H1 (cell line): Measurements from ENCODE around the gene MUC4. TPM values are rescaled to one million over a fixed set of nuclear protein-coding genes. Genes with fewer than 3 reads are reported as not detected.

Experiments used
- CTCF ChIA-PET: fragments of 300-600 bp; sonication (Branson Sonifier 250); formaldehyde crosslinking; loops from one replicate; lab custom pipeline; 2021; ENCODE audit not compliant: partially characterized antibody; lab: Charles Lee
- POLR2A ChIA-PET: fragments of 300-600 bp; sonication (Branson Sonifier 250); formaldehyde crosslinking; loops from one replicate; lab custom pipeline; 2021; ENCODE audit warnings: inconsistent platforms; ENCODE audit not compliant: partially characterized antibody; lab: Charles Lee
- DNase-seq, 2 experiments: peaks; one replicate each; pipeline versions ENCODE4 v3.0.0 to v3.0.0-alpha.2; 2010 to 2022; ENCODE audit warnings: low spot score in 2 of 2, low read depth in 1 of 2, mixed read lengths in 1 of 2
- FAIRE-seq: peaks from 2 replicates; lab custom pipeline; 2011; peaks lifted over from hg19 to GRCh38; lab: Jason Lieb, UNC
- H2AFZ ChIP-seq: 2 replicates; pipeline ENCODE4 v1.8.1; 2012; ENCODE audit warnings: low read length, inconsistent platforms
- H2AK5ac ChIP-seq: 2 replicates; pipeline ENCODE4 v1.6.1; 2013; ENCODE audit warnings: low read depth, low read length
- H2BK120ac ChIP-seq: replicated peaks from 2 replicates; pipeline ENCODE3; 2013; ENCODE audit warnings: low read depth, low read length, inconsistent platforms
- H2BK12ac ChIP-seq: 2 replicates; pipeline ENCODE4 v1.6.1; 2013; ENCODE audit warnings: low read depth, low read length
- H2BK15ac ChIP-seq: 2 replicates; pipeline ENCODE4 v1.6.1; 2013; ENCODE audit warnings: low read length
- H2BK20ac ChIP-seq: 2 replicates; pipeline ENCODE4 v1.6.1; 2013; ENCODE audit warnings: low read length
- H2BK5ac ChIP-seq: 2 replicates; pipeline ENCODE4 v1.6.1; 2013; ENCODE audit warnings: low read depth, low read length
- H3K14ac ChIP-seq: 2 replicates; pipeline ENCODE4 v1.6.1; 2013; ENCODE audit warnings: inconsistent platforms; ENCODE audit not compliant: insufficient read length
- H3K18ac ChIP-seq: 2 replicates; pipeline ENCODE4 v1.6.1; 2013; ENCODE audit warnings: low read length; ENCODE audit errors: extremely low read depth
- H3K23ac ChIP-seq: 2 replicates; pipeline ENCODE4 v1.6.1; 2013; ENCODE audit warnings: inconsistent platforms; ENCODE audit not compliant: insufficient read length
- H3K23me2 ChIP-seq: 2 replicates; pipeline ENCODE4 v1.6.1; 2013; ENCODE audit warnings: low read depth, low read length
- H3K27ac ChIP-seq: 2 replicates; pipeline ENCODE4 v1.6.1; 2011; ENCODE audit warnings: low read depth, low read length, inconsistent platforms
- H3K27me3 ChIP-seq, 4 experiments: replicated peaks in 1 of 4; 1 replicate in 1 of 4; 2 replicates in 3 of 4; pipeline versions ENCODE4 v1.6.1 to v1.8.1; 2011 to 2013; ENCODE audit warnings: low read length in 3 of 4, mild to moderate bottlenecking in 3 of 4, inconsistent platforms in 2 of 4, mixed read lengths in 2 of 4, moderate library complexity in 1 of 4; ENCODE audit not compliant: control insufficient read depth in 3 of 4, insufficient read depth in 3 of 4; ENCODE audit errors: extremely low read depth in 1 of 4
- H3K36me3 ChIP-seq, 4 experiments: 2 replicates each; pipeline versions ENCODE4 v1.6.1 to v1.8.1; 2011 to 2013; ENCODE audit warnings: mild to moderate bottlenecking in 4 of 4, low read length in 3 of 4, moderate library complexity in 2 of 4, control low read depth in 1 of 4, inconsistent platforms in 1 of 4; ENCODE audit not compliant: insufficient read depth in 4 of 4, control insufficient read depth in 2 of 4
- H3K4ac ChIP-seq: replicated peaks from 2 replicates; pipeline ENCODE3; 2013; ENCODE audit warnings: low read length, low read depth, mixed read lengths, inconsistent platforms; ENCODE audit not compliant: insufficient read length
- H3K4me1 ChIP-seq, 4 experiments: replicated peaks in 1 of 4; 1 replicate in 1 of 4; 2 replicates in 3 of 4; pipeline versions ENCODE4 v1.6.1 to v1.8.1; 2011 to 2013; ENCODE audit warnings: low read length in 3 of 4, inconsistent platforms in 2 of 4, mixed read lengths in 1 of 4; ENCODE audit not compliant: insufficient read depth in 4 of 4, control insufficient read depth in 3 of 4
- H3K4me2 ChIP-seq, 2 experiments: 2 replicates each; pipeline versions ENCODE4 v1.6.1 to v1.8.1; 2011 to 2013; ENCODE audit warnings: low read depth in 2 of 2, low read length in 2 of 2, control low read depth in 1 of 2, inconsistent platforms in 1 of 2, mild to moderate bottlenecking in 1 of 2; ENCODE audit not compliant: insufficient read depth in 1 of 2
- H3K4me3 ChIP-seq, 4 experiments: fragments of 200-600, 300-600 bp in 1 of 4; sonication (generic), shearing (Covaris generic), sonication (Bioruptor Twin) in 1 of 4; 2 replicates each; pipeline versions ENCODE4 v1.5.1 to v1.8.1; 2011 to 2016; ENCODE audit warnings: low read length in 4 of 4, low read depth in 3 of 4, control low read depth in 2 of 4, inconsistent platforms in 2 of 4, mild to moderate bottlenecking in 2 of 4, mixed read lengths in 1 of 4, moderate library complexity in 1 of 4; ENCODE audit not compliant: insufficient read depth in 2 of 4; ENCODE audit errors: extremely low read depth in 1 of 4
- H3K56ac ChIP-seq: replicated peaks from 2 replicates; pipeline ENCODE3; 2013; ENCODE audit warnings: low read depth, mild to moderate bottlenecking, mixed read lengths, low read length, inconsistent platforms; ENCODE audit not compliant: insufficient read length
- H3K79me1 ChIP-seq: 2 replicates; pipeline ENCODE4 v1.6.1; 2013; ENCODE audit warnings: low read depth, low read length, control low read depth
- H3K79me2 ChIP-seq, 2 experiments: 2 replicates each; pipeline versions ENCODE4 v1.6.1 to v1.8.1; 2012 to 2013; ENCODE audit warnings: low read length in 2 of 2, mild to moderate bottlenecking in 2 of 2, inconsistent platforms in 1 of 2; ENCODE audit not compliant: insufficient read depth in 2 of 2, control insufficient read depth in 1 of 2
- H3K9ac ChIP-seq, 4 experiments: replicated peaks in 1 of 4; 1 replicate in 1 of 4; 2 replicates in 3 of 4; pipeline versions ENCODE4 v1.6.1 to v1.8.1; 2011 to 2013; ENCODE audit warnings: low read depth in 3 of 4, low read length in 3 of 4, control low read depth in 2 of 4, mild to moderate bottlenecking in 2 of 4, moderate library complexity in 2 of 4, inconsistent platforms in 1 of 4; ENCODE audit errors: extremely low read depth in 1 of 4
- H3K9me3 ChIP-seq, 2 experiments: 2 replicates each; pipeline versions ENCODE4 v1.6.1 to v1.8.1; 2012 to 2013; ENCODE audit warnings: mild to moderate bottlenecking in 2 of 2, moderate library complexity in 2 of 2, control low read depth in 1 of 2, inconsistent platforms in 1 of 2, low read depth in 1 of 2, low read length in 1 of 2, mixed read lengths in 1 of 2; ENCODE audit not compliant: insufficient read depth in 2 of 2
- H4K20me1 ChIP-seq, 2 experiments: replicated peaks in 1 of 2; 2 replicates each; pipeline versions ENCODE3 to v1.8.1; 2011 to 2013; ENCODE audit warnings: inconsistent platforms in 2 of 2, low read length in 2 of 2, mild to moderate bottlenecking in 1 of 2; ENCODE audit not compliant: insufficient read depth in 2 of 2, control insufficient read depth in 1 of 2
- H4K5ac ChIP-seq: 2 replicates; pipeline ENCODE4 v1.6.1; 2013; ENCODE audit warnings: low read length, low read depth, mixed read lengths, inconsistent platforms; ENCODE audit not compliant: insufficient read length
- H4K8ac ChIP-seq: 2 replicates; pipeline ENCODE4 v1.8.0; 2013; ENCODE audit warnings: mild to moderate bottlenecking, moderate library complexity, low read length, inconsistent platforms; ENCODE audit not compliant: insufficient read depth; ENCODE audit errors: extremely low read depth
- H4K91ac ChIP-seq: replicated peaks from 2 replicates; pipeline ENCODE3; 2013; ENCODE audit warnings: low read length, mixed read lengths, inconsistent platforms; ENCODE audit not compliant: insufficient read length
- ASH2L ChIP-seq: fragments of 200-600, 300-600 bp; sonication (generic); IDR thresholded peaks from one replicate; pipeline ENCODE4 v1.7.1; 2017; ENCODE audit warnings: low read length
- CHD1 ChIP-seq: IDR thresholded peaks from 2 replicates; pipeline ENCODE4 v1.6.1; 2012; ENCODE audit warnings: low read depth, low read length, improper control_type of control experiment
- RNF2 ChIP-seq: fragments of 200-900, 300-1000 bp; sonication (generic); IDR thresholded peaks from 2 replicates; pipeline ENCODE4 v1.7.1; 2016; ENCODE audit warnings: borderline replicate concordance, low read depth, mild to moderate bottlenecking, antibody characterized with exemption, low read length; ENCODE audit not compliant: poor library complexity, severe bottlenecking; ENCODE audit errors: missing control alignments
- SIX5 ChIP-seq: IDR thresholded peaks from 2 replicates; pipeline ENCODE4 v1.6.1; 2011; ENCODE audit warnings: mild to moderate bottlenecking, low read depth, low read length
- TAF7 ChIP-seq: optimal IDR thresholded peaks from 2 replicates; pipeline ENCODE3; 2011; ENCODE audit warnings: low read depth, mild to moderate bottlenecking, inconsistent platforms, low read length, moderate library complexity, borderline replicate concordance
- TEAD4 ChIP-seq: IDR thresholded peaks from 2 replicates; pipeline ENCODE4 v1.6.1; 2012; ENCODE audit warnings: low read depth, low read length, inconsistent platforms, mixed read lengths
- WGBS, 2 experiments: shearing (Covaris generic) in 1 of 2; methylation state at CpG; one replicate each; pipeline versions ENCODE4 v1.1.6 to v1.1.7; 2013 to 2015; ENCODE audit warnings: low lambda C conversion rate in 2 of 2, mixed read lengths in 2 of 2, inconsistent platforms in 1 of 2, low coverage in 1 of 2, missing lambda C conversion rate in 1 of 2; ENCODE audit not compliant: insufficient replicate concordance in 2 of 2, insufficient coverage in 1 of 2, insufficient read length in 1 of 2; ENCODE audit errors: extremely low coverage in 1 of 2, missing lambda C conversion rate in 1 of 2; 5-methylcytosine and 5-hydroxymethylcytosine counted together
- polyA plus RNA-seq, 7 experiments: library from polyadenylated mRNA; depleted of rRNA in 3 of 7; stranded (reverse) in 5 of 7; unstranded in 2 of 7; fragments of >200 nt in 5 of 7; fragments of 200-250 nt in 2 of 7; gene quantifications; 1 replicate in 5 of 7; 2 replicates in 1 of 7; 4 replicates in 1 of 7; pipeline versions ENCODE4 v1.2.1 to v1.2.3, GENCODE V29; 2011 to 2013; ENCODE audit warnings: missing spikeins in 2 of 7, mixed read lengths in 2 of 7
- total RNA-seq: library from RNA; stranded (reverse); fragmentation: NEBNext Ultra II Directional; extraction: Animal tissue kit (Norgen Biotek cat#: 25700); gene quantifications from 2 replicates; pipeline ENCODE4 v1.2.1, GENCODE V29; 2021
- TF ChIP-seq, protein P1 (sequence below): IDR thresholded peaks from 2 replicates; pipeline ENCODE4 v1.6.1; 2012; ENCODE audit warnings: low read length, inconsistent platforms

Gene MUC4
- total and polyA plus RNA-seq, 2 of the 8 experiments (the other 6 are each of a cell fraction or from before 2014, with no cell fraction given), result 0.89 to 2.0 TPM

DNA sequence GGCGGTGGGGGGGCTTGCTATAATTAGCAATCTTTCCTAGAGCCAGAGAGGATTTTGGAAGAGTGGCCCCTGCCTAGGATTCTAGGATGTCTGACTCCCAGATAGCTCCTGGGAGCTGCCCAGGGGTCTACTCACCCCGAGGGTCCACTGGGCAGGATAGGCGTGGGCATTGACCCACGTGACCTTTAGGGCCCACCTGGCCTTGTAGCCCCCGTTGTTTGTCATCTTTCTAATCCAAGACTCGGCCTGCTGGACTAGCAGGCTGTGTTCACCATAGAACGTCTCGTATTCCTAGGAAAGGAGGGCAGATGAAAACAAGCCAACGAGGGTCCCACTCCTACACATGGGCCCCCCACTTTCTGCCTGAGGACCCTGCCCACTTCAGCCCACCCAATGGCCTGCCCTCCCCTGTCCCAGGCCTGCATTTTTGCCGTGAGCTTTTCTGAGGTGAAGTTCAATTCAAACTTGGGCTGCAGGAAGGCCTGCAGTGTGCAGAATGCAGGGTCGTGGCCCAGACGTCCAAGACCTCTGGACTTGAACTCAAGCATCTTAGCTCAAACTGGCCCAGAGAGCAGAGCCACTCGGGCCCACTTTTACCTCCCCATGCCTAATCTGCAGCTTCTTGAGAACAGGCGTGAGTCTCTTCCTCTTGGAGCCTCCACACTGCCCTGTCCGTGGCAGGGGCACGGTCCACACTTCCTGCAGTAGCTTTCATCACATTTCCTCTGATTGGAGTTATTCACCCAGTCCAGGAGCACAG is 41.5 kb downstream of the MUC4 start:
- Histone ChIP-seq H3K9me3 (peaks cover 2 to 5% of the 10 kb centered on the region in 2 experiments; a peak in 2 of 4 replicates), H2BK12ac (no peak overlapping the region), H2AK5ac (no peak overlapping the region), H3K27me3 (no peaks in the 10 kb centered on the region; a peak in 2 of 7 replicates), H3K4ac (no peak overlapping the region), H2BK5ac (no peak overlapping the region), H3K23me2 (peaks cover 7% of the 10 kb centered on the region; the same call in 1 of the 2 replicates), H2BK120ac (no peak overlapping the region), H2AFZ (no peak overlapping the region), H3K27ac (no peak overlapping the region), H4K5ac (no peak overlapping the region), H3K4me2 (no peak overlapping the region), H3K36me3 (no peaks in the 10 kb centered on the region), H3K14ac (no peak overlapping the region), H3K18ac (no peak overlapping the region), H4K8ac (no peak overlapping the region), H4K91ac (no peak overlapping the region), H3K79me2 (no peaks in the 10 kb centered on the region), H3K79me1 (no peaks in the 10 kb centered on the region), H3K23ac (no peak overlapping the region), H2BK15ac (no peak overlapping the region), H3K56ac (no peak overlapping the region), H3K4me1 (no peaks in the 10 kb centered on the region), H4K20me1 (no peaks in the 10 kb centered on the region), H3K9ac (no peak overlapping the region), H2BK20ac (no peak overlapping the region), H3K4me3 (no peak overlapping the region)
- no peak for DNase-seq
- CTCF ChIA-PET, result interaction anchor here (0.5 to 4.4 kb wide), 4 partner anchors 24 to 821 kb away, joined by 3 to 23 read pairs (median 4); no protein-coding TSS in a partner anchor
- FAIRE-seq, result no peak
- POLR2A ChIA-PET, result interaction anchor here (0.6 to 0.9 kb wide), 2 partner anchors 10 to 16 kb away, joined by 3 read pairs; no protein-coding TSS in a partner anchor
- WGBS, 2 experiments, result 91% methylated on average over 14 of the region's 16 CpGs; no CpG with 5 or more reads in 1 of the 2 experiments
- TF ChIP-seq, protein P1, sequence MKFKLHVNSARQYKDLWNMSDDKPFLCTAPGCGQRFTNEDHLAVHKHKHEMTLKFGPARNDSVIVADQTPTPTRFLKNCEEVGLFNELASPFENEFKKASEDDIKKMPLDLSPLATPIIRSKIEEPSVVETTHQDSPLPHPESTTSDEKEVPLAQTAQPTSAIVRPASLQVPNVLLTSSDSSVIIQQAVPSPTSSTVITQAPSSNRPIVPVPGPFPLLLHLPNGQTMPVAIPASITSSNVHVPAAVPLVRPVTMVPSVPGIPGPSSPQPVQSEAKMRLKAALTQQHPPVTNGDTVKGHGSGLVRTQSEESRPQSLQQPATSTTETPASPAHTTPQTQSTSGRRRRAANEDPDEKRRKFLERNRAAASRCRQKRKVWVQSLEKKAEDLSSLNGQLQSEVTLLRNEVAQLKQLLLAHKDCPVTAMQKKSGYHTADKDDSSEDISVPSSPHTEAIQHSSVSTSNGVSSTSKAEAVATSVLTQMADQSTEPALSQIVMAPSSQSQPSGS, result no peak
- no peak for TF ChIP-seq CHD1
- no peak for TF ChIP-seq ASH2L
- TF ChIP-seq TAF7, result no peak
- no peak for TF ChIP-seq RNF2
- TF ChIP-seq TEAD4, result no peak
- TF ChIP-seq SIX5, result no peak
